Neutrophil (primary cell): ENCODE data around the gene PGAM1.

Source experiments
- H3K27ac ChIP-seq: fragments of 200-600 bp; sonication (generic); 2 replicates; pipeline ENCODE4 v1.5.1; 2016; ENCODE audit warnings: mild to moderate bottlenecking, moderate library complexity
- H3K27me3 ChIP-seq: fragments of 200-600 bp; sonication (generic); 2 replicates; pipeline ENCODE4 v1.6.0; 2016; ENCODE audit warnings: mild to moderate bottlenecking
- H3K36me3 ChIP-seq: fragments of 200-600 bp; sonication (generic); 2 replicates; pipeline ENCODE4 v1.5.1; 2017
- H3K4me1 ChIP-seq, 2 experiments: fragments of 200-600 bp in 1 of 2; sonication (generic) in 1 of 2; 1 replicate in 1 of 2; 2 replicates in 1 of 2; pipeline versions ENCODE4 v1.5.1 to v1.6.1; 2013 to 2016; ENCODE audit warnings: low read depth in 1 of 2, low read length in 1 of 2, mild to moderate bottlenecking in 1 of 2, moderate library complexity in 1 of 2; ENCODE audit not compliant: control insufficient read depth in 1 of 2, insufficient read depth in 1 of 2
- H3K4me3 ChIP-seq, 2 experiments: fragments of 200-600 bp in 1 of 2; sonication (generic) in 1 of 2; 1 replicate in 1 of 2; 2 replicates in 1 of 2; pipeline ENCODE4 v1.5.1; 2013 to 2016; ENCODE audit warnings: low read depth in 1 of 2, low read length in 1 of 2, mild to moderate bottlenecking in 1 of 2, moderate library complexity in 1 of 2
- H3K9me3 ChIP-seq: fragments of 200-600 bp; sonication (generic); 2 replicates; pipeline ENCODE4 v1.5.1; 2016
- TF ChIP-seq, protein P1 (sequence below): fragments of 200-600 bp; sonication (generic); IDR thresholded peaks from 2 replicates; pipeline ENCODE4 v1.5.1; 2016; ENCODE audit warnings: antibody characterized with exemption

The PGAM1 gene

DNA sequence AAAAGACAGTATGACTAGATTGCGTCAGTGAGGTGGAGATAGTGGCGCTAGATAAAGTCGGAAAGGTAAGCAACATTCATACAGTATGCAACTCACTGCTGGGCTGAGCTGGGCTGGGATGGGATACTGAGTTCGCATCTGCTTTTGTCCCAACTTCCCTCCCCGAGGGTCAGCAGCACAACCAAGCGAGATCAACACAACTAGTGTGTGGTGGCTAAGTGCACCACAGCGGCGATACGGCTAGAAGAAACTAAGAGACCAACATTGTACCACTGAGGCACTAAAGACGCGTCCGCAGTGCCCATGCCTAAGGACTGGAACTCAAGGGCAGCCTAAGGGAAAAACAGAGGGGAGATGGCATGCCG lies 19.3 kb downstream of the PGAM1 start:
- Histone ChIP-seq H3K27me3 (no peaks in the 10 kb centered on the region), H3K4me1 (peaks cover 22 to 28% of the 10 kb centered on the region in 2 experiments), H3K4me3 (peak overlapping the region; percentile 75), H3K9me3 (no peaks in the 10 kb centered on the region), H3K36me3 (peaks cover 16% of the 10 kb centered on the region), H3K27ac (peak overlapping the region; percentile 78)
- TF ChIP-seq, protein P1, sequence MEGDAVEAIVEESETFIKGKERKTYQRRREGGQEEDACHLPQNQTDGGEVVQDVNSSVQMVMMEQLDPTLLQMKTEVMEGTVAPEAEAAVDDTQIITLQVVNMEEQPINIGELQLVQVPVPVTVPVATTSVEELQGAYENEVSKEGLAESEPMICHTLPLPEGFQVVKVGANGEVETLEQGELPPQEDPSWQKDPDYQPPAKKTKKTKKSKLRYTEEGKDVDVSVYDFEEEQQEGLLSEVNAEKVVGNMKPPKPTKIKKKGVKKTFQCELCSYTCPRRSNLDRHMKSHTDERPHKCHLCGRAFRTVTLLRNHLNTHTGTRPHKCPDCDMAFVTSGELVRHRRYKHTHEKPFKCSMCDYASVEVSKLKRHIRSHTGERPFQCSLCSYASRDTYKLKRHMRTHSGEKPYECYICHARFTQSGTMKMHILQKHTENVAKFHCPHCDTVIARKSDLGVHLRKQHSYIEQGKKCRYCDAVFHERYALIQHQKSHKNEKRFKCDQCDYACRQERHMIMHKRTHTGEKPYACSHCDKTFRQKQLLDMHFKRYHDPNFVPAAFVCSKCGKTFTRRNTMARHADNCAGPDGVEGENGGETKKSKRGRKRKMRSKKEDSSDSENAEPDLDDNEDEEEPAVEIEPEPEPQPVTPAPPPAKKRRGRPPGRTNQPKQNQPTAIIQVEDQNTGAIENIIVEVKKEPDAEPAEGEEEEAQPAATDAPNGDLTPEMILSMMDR, result no peak

DNA sequence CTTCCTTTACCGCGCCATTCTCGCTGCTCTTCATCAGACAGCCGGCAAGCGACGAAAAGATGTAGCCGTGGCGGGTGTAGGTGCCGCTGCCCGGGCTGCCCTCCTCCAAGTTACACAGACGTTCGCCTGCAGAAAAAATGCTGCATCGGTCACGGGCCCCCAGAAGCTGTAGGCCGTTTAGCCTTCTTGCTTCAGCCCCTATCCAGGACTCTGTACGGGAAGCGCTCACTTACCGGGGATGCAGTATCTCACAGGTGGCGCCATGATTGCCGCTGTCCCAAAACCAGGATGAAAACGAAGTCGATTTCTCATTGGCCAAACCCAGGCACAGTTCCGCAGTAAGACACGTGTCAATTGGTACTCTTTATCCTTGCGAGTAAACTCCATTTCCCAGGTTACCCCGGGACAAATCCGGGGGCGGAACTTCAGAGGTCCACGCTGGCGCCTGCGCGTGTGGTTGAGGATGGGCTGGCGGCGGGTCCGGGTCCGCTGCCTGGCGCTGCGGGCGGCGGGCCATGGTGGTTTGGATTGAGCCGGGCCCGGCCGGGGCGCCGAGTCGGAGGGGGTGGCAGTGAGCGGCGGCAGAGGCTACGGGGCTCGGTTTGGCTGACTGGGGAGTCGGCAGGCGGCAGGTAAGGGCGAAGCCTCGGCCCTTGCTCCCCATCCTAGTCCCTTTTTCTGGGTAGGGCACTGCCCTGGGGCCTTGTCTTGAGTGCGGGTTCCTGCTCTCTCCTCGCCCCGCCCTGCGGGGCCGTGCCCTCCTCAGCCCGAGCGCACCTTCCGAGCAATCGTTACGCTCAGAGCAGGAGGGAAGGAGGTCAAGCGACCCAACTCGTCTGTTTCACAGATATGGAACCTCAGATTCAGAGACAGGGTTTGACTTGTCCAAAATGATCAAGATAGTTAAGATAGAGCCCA lies 20.0 kb downstream of the PGAM1 start, which contains the start of the genes EXOSC1 and ZDHHC16:
Gene EXOSC1 (minus strand): TSS at position 285 of the 918 bp plus-strand sequence. CDS start 21 bp downstream, at position 264.
Gene ZDHHC16 (plus strand): TSS at position 454 of the 918 bp plus-strand sequence. CDS start 5,501 bp downstream, outside the sequence.
- no peaks in the 10 kb centered on the region for H3K9me3 ChIP-seq
- TF ChIP-seq, protein P1, result peak; percentile 46
- H3K36me3 ChIP-seq, result peaks cover 13% of the 10 kb centered on the region
- peaks cover 22 to 28% of the 10 kb centered on the region in 2 experiments for H3K4me1 ChIP-seq
- no peaks in the 10 kb centered on the region for H3K27me3 ChIP-seq
- H3K4me3 ChIP-seq, result peak within 1 kb of the TSS; percentile 75
- peak within 1 kb of the TSS; percentile 78 for H3K27ac ChIP-seq

DNA sequence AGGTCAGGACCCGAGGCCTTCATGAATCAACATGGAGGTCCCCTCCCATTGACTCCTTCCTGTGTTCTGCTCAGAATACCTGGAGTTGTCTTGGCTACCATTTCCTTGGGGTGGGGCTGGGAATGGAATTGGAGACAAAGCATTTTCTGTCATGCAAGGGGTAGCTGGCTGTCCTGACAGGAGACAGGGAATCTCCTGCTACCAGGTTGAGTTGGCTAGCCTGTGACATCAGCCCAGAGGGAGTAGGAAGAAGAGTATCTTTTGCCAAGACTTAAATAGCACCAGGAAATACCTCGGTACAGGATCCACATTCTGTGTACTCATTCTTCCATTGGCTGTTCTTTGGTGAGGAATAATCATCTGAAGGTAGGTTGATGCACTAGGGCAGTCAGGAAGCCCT lies 24.8 kb downstream of the PGAM1 start:
- H3K36me3 ChIP-seq, result peaks cover 49% of the 10 kb centered on the region
- no peak overlapping the region for H3K4me3 ChIP-seq

DNA sequence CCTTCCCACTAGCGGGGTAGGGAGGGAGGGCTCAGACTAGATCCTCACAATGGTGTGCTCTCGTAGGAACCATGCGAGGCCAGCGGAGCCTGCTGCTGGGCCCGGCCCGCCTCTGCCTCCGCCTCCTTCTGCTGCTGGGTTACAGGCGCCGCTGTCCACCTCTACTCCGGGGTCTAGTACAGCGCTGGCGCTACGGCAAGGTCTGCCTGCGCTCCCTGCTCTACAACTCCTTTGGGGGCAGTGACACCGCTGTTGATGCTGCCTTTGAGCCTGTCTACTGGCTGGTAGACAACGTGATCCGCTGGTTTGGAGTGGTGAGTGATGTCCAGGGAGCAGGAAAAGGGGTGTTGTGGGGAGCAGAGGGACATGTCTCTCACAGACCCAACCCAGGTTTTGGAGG lies 25.6 kb downstream of the PGAM1 start:
- TF ChIP-seq, protein P1, result no peak
- Histone ChIP-seq H3K4me3 (no peak overlapping the region), H3K4me1 (peaks cover 3 to 7% of the 10 kb centered on the region in 2 experiments), H3K36me3 (peaks cover 57% of the 10 kb centered on the region), H3K27me3 (no peaks in the 10 kb centered on the region), H3K27ac (no peak overlapping the region), H3K9me3 (no peaks in the 10 kb centered on the region)

More for the DNA sequence above, 24.8 kb downstream of the PGAM1 start:
- Histone ChIP-seq H3K9me3 (no peaks in the 10 kb centered on the region), H3K27me3 (no peaks in the 10 kb centered on the region), H3K4me1 (peaks cover 8 to 14% of the 10 kb centered on the region in 2 experiments), H3K27ac (no peak overlapping the region)
- TF ChIP-seq, protein P1, result no peak

DNA sequence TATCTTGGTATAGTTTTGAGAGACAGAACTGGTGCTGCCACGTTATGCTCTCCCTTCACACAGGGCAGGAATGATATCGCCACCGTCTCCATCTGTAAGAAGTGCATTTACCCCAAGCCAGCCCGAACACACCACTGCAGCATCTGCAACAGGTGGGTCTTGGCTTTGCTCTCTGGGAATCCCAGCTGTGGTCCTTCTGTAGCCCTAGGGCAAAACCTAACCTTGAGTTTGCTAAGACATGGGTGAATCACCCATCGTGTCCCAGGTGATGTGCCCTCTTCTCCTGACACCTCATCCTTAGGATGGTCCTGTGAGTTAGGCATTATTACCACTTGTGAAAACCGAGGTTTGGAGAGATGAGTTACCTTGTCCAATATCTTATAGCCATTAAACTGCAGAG lies 26.4 kb downstream of the PGAM1 start:
- no peaks in the 10 kb centered on the region for H3K9me3 ChIP-seq
- H3K27ac ChIP-seq, result no peak overlapping the region
- H3K27me3 ChIP-seq, result no peaks in the 10 kb centered on the region
- TF ChIP-seq, protein P1, result no peak
- H3K4me3 ChIP-seq, result no peak overlapping the region
- peaks cover 65% of the 10 kb centered on the region for H3K36me3 ChIP-seq
- H3K4me1 ChIP-seq, result no peaks in the 10 kb centered on the region
